HG03432 (cell line): Measurements from ENCODE around the gene CCNT1.
"Not testable (repeated sequence)": the region's sequence is repeated elsewhere in the genome, so short reads cannot be mapped to it uniquely, and the experiment has no call there.

Source experiments
- ATAC-seq: cut with Tn5 transposase; IDR thresholded peaks from one replicate; pipeline ENCODE4 v1.9.1; 2021; ENCODE audit warnings: mild to moderate bottlenecking, moderate library complexity; ENCODE audit not compliant: unreplicated experiment

Gene CCNT1

DNA sequence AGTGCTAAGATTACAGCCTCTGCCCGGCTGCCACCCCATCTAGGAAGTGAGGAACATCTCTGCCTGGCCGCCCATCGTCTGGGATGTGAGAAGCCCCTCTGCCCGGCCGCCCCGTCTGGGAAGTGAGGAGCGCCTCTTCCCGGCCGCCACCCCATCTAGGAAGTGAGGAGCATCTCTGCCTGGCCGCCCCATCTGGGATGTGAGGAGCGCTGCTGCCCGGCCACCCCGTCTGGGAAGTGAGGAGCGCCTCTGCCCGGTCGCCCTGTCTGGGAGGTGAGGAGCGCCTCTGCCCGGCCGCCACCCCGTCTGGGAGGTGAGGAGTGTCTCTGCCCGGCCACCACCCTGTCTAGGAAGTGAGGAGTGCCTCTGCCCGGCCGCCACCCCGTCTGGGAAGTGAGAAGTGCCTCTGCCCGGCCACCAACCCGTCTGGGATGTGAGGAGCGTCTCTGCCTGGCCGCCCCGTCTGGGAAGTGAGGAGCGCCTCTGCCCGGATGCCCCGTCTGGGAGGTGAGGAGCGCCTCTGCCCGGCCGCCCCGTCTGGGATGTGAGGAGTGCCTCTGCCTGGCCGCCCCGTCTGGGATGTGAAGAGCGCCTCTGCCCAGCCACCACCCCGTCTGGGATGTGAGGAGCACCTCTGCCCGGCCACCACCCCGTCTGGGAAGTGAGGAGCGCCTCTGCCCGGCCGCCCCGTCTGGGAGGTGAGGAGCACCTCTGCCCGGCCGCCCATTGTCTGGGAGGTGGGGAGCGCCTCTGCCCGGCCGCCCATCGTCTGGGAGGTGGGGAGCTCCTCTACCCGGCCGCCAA is 74.6 kb downstream of the CCNT1 start:
- not testable (repeated sequence) for ATAC-seq

- ATAC-seq: no peak
These were observed 75.7 kb downstream of the CCNT1 start for GRCh38 chr12:48640854-48641253.

DNA sequence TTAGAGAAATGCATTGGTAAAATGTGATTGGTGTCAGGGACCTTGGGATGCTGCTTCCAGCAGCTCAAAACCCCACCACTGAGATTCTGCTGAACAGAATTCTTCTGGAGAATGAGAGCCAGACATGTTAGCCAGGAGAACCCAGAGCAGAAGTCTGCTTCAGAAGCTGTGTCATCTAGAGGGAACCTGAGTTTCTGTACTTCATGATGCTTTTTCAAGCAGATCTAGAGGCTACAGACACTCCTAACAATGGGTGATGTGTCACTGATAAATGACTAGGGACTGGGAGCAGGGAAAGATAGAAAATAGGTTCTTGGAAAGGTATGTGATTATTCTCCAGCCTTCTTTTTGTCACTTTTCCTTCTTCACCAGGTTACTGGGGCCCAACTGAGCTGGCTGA is 76.1 kb downstream of the CCNT1 start:
- no peak for ATAC-seq
